Right lobe of liver (tissue), 4 donors: ENCODE data around the gene METTL4.

Experiments used
- POLR2A ChIP-seq: fragments of 450-650 bp; IDR thresholded peaks from one replicate; pipeline ENCODE4 v1.6.1; 2017; ENCODE audit warnings: antibody characterized with exemption, mild to moderate bottlenecking
- TF ChIP-seq, protein P1 (sequence below), 4 donors: fragments of 200-600 bp in 3 of 4; fragments of 450-650 bp in 1 of 4; IDR thresholded peaks; one replicate each; pipeline versions ENCODE4 v1.5.1 to v1.8.0; 2016 to 2022; ENCODE audit warnings: antibody characterized with exemption in 4 of 4, mild to moderate bottlenecking in 2 of 4
- donor health status: DM: no; HTN: no; CAD: no.
- donor health status: DM: no; HTN: no; CAD: no.
- donor health status: DM: no; HTN: yes; CAD: no.

- TF ChIP-seq POLR2A, result no peak
- TF ChIP-seq, protein P1, sequence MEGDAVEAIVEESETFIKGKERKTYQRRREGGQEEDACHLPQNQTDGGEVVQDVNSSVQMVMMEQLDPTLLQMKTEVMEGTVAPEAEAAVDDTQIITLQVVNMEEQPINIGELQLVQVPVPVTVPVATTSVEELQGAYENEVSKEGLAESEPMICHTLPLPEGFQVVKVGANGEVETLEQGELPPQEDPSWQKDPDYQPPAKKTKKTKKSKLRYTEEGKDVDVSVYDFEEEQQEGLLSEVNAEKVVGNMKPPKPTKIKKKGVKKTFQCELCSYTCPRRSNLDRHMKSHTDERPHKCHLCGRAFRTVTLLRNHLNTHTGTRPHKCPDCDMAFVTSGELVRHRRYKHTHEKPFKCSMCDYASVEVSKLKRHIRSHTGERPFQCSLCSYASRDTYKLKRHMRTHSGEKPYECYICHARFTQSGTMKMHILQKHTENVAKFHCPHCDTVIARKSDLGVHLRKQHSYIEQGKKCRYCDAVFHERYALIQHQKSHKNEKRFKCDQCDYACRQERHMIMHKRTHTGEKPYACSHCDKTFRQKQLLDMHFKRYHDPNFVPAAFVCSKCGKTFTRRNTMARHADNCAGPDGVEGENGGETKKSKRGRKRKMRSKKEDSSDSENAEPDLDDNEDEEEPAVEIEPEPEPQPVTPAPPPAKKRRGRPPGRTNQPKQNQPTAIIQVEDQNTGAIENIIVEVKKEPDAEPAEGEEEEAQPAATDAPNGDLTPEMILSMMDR (IDR thresholded peaks at IDR 0.05), result no peak
Observed at GRCh38 chr18:2606335-2606734, 35.0 kb upstream of the METTL4 start.
